ENCODE measurements around the gene SNORC.

SNORC gene

GRCh38 chr2:232896720-232897597 is 26.9 kb downstream of the SNORC start:
- no peak for TF ChIP-seq CTCF (IDR thresholded peaks at IDR 0.05)

GRCh38 chr2:232897598-232898408 is 27.7 kb downstream of the SNORC start:
- no peak for TF ChIP-seq CTCF (IDR thresholded peaks at IDR 0.05)

- no peak for TF ChIP-seq CTCF (IDR thresholded peaks at IDR 0.05)
These were observed 28.8 kb downstream of the SNORC start for GRCh38 chr2:232898592-232899543.

- no peak for TF ChIP-seq CTCF (IDR thresholded peaks at IDR 0.05)
These were observed 31.0 kb downstream of the SNORC start for GRCh38 chr2:232900811-232901735.

- no peak for TF ChIP-seq CTCF (IDR thresholded peaks at IDR 0.05)
These were observed 31.9 kb downstream of the SNORC start for GRCh38 chr2:232901736-232902578.

GRCh38 chr2:232903989-232904388 is 33.9 kb downstream of the SNORC start:
- no peak for TF ChIP-seq CTCF (IDR thresholded peaks at IDR 0.05)

Measured in LNCAP (cell line).